ENCODE measurements around the gene USP8. TPM values are rescaled to one million over a fixed set of nuclear protein-coding genes. Genes with fewer than 3 reads are reported as not detected.

Gene USP8
- polyA plus RNA-seq, 3 donors: 32.1 to 62.4 (median 37.3) TPM

DNA sequence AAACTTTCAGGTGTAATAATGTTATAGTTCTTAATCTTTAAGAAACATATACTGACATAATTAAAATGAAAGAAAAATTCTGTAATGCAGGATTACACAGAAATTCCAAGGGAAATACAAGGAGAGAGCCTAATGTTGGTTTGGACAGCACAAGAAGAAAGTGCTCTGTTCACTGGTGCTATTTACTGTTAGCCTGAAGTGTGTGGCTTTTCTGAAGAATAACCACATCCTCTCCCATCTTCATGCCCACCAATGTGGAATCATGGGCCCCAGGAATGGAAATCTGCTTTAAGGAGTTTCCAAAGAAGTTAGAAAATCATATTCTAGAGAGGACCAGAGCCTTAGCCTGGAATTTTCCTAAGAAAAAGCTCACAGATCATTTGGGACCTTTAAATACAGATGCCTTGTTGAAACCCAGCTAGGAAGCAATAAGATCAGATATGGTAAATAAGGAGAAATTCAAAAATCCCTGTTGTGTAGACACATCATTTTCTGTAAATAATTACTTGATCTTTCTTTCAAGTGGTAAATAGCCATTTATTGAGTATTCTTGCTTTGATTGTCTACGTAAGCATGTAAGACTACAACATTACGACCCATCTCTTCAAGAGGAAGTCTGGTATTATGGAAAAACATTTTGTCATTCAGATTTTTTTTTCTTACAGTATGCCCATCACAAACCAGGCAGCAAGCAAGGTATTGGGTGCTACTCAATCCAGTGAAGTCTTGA is 132.6 kb downstream of the USP8 start:
- no peaks in the 10 kb centered on the region for H3K4me1 ChIP-seq (ENCODE audit: control insufficient read depth in 1 of 2, insufficient read depth in 2 of 2, low read length in 2 of 2)
- H3K9ac ChIP-seq (ENCODE audit: insufficient read depth, low read length, poor library complexity, severe bottlenecking): no peak overlapping the region
- 80% methylated on average over 1 of the region's 2 CpGs for WGBS (ENCODE audit: insufficient coverage)
- H3K4me3 ChIP-seq (replicated peaks in 1 of 3; ENCODE audit: low read depth in 2 of 3, low read length in 3 of 3): no peak overlapping the region
- no peak overlapping the region for H2AFZ ChIP-seq (ENCODE audit: insufficient read depth, low read depth, low read length, poor library complexity, severe bottlenecking)
- intact Hi-C loops (cut with micrococcal nuclease): no loop called here
- Mint-ChIP-seq H3K9me3 (no peaks in the 10 kb centered on the region), H3K4me3 (no peak overlapping the region), H3K36me3 (peaks cover 24 to 36% of the 10 kb centered on the region in 2 donors), H3K27ac (no peak overlapping the region), H3K4me1 (no peaks in the 10 kb centered on the region), H3K27me3 (ENCODE audit: low read depth in 3 of 3) (no peaks in the 10 kb centered on the region)
- no peaks in the 10 kb centered on the region for H3K79me2 ChIP-seq (ENCODE audit: insufficient read depth, low read length)
- H4K20me1 ChIP-seq (ENCODE audit: insufficient read depth, low read length): no peaks in the 10 kb centered on the region
- H3K27ac ChIP-seq (ENCODE audit: low read depth in 1 of 2, low read length in 2 of 2): no peak overlapping the region
- no peak for DNase-seq
- peaks cover 17 to 41% of the 10 kb centered on the region in 2 donors for H3K36me3 ChIP-seq (replicated peaks in 1 of 2; ENCODE audit: control insufficient read depth in 1 of 2, insufficient read depth in 2 of 2, low read length in 2 of 2)
- no peak overlapping the region for H3K4me2 ChIP-seq (replicated peaks; ENCODE audit: extremely low read depth, low read length, poor library complexity, severe bottlenecking)
- no peaks in the 10 kb centered on the region for H3K9me3 ChIP-seq (replicated peaks in 1 of 2; ENCODE audit: control insufficient read depth in 1 of 2, insufficient read depth in 1 of 2, low read length in 2 of 2)
- TF ChIP-seq, protein P1, sequence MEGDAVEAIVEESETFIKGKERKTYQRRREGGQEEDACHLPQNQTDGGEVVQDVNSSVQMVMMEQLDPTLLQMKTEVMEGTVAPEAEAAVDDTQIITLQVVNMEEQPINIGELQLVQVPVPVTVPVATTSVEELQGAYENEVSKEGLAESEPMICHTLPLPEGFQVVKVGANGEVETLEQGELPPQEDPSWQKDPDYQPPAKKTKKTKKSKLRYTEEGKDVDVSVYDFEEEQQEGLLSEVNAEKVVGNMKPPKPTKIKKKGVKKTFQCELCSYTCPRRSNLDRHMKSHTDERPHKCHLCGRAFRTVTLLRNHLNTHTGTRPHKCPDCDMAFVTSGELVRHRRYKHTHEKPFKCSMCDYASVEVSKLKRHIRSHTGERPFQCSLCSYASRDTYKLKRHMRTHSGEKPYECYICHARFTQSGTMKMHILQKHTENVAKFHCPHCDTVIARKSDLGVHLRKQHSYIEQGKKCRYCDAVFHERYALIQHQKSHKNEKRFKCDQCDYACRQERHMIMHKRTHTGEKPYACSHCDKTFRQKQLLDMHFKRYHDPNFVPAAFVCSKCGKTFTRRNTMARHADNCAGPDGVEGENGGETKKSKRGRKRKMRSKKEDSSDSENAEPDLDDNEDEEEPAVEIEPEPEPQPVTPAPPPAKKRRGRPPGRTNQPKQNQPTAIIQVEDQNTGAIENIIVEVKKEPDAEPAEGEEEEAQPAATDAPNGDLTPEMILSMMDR (IDR thresholded peaks at IDR 0.05): no peak
- H3K27me3 ChIP-seq (ENCODE audit: control insufficient read depth in 2 of 2, insufficient read depth in 2 of 2, low read length in 2 of 2): no peaks in the 10 kb centered on the region

DNA sequence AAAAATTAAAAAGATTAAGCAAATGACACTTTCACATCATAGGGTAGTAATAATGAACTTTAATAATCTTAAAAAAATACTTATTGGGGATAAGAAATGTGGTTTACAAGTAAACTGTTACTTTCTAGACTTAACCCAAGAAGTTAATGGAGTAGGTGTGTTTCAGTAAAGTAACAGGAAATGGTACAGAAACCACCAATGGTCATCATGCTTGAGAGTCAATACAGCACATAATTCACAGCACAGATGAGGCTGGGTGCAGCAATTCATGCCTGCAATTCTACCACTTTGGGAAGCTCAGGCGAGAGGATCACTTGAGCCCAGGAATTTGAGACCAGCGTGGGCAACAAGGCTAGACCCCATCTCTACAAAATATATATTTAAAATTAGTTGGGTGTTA is 133.8 kb downstream of the USP8 start:
- no peak overlapping the region for H3K4me2 ChIP-seq (replicated peaks; ENCODE audit: extremely low read depth, low read length, poor library complexity, severe bottlenecking)
- intact Hi-C loops (cut with micrococcal nuclease): no loop called here
- Mint-ChIP-seq H3K4me3 (no peak overlapping the region), H3K27ac (no peak overlapping the region), H3K27me3 (ENCODE audit: low read depth in 3 of 3) (no peaks in the 10 kb centered on the region), H3K36me3 (peaks cover 34 to 48% of the 10 kb centered on the region in 2 donors), H3K9me3 (no peaks in the 10 kb centered on the region), H3K4me1 (no peaks in the 10 kb centered on the region)
- H3K27ac ChIP-seq (ENCODE audit: low read depth in 1 of 2, low read length in 2 of 2): no peak overlapping the region
- H3K4me1 ChIP-seq (ENCODE audit: control insufficient read depth in 1 of 2, insufficient read depth in 2 of 2, low read length in 2 of 2): no peaks in the 10 kb centered on the region
- no peaks in the 10 kb centered on the region for H3K79me2 ChIP-seq (ENCODE audit: insufficient read depth, low read length)
- no peaks in the 10 kb centered on the region for H3K27me3 ChIP-seq (ENCODE audit: control insufficient read depth in 2 of 2, insufficient read depth in 2 of 2, low read length in 2 of 2)
- H4K20me1 ChIP-seq (ENCODE audit: insufficient read depth, low read length): no peaks in the 10 kb centered on the region
- no peaks in the 10 kb centered on the region for H3K9me3 ChIP-seq (replicated peaks in 1 of 2; ENCODE audit: control insufficient read depth in 1 of 2, insufficient read depth in 1 of 2, low read length in 2 of 2)
- no CpG with 5 or more reads among the region's 2 CpGs for WGBS (ENCODE audit: insufficient coverage)
- TF ChIP-seq, protein P1 (IDR thresholded peaks at IDR 0.05): no peak
- no peak overlapping the region for H3K9ac ChIP-seq (ENCODE audit: insufficient read depth, low read length, poor library complexity, severe bottlenecking)
- no peak overlapping the region for H2AFZ ChIP-seq (ENCODE audit: insufficient read depth, low read depth, low read length, poor library complexity, severe bottlenecking)
- H3K4me3 ChIP-seq (replicated peaks in 1 of 3; ENCODE audit: low read depth in 2 of 3, low read length in 3 of 3): no peak overlapping the region
- DNase-seq: no peak
- H3K36me3 ChIP-seq (replicated peaks in 1 of 2; ENCODE audit: control insufficient read depth in 1 of 2, insufficient read depth in 2 of 2, low read length in 2 of 2): peaks cover 27 to 53% of the 10 kb centered on the region in 2 donors

All from CD14-positive monocyte (primary cell).